ENCODE results near the gene CD93. TPM values are rescaled to one million over a fixed set of nuclear protein-coding genes. Genes with fewer than 3 reads are reported as not detected.

The CD93 gene
- polyA plus RNA-seq, 4 donors = 0.67 to 36.7 (median 8.9) TPM

GRCh38 chr20:23097636-23098580, 11.8 kb upstream of the CD93 start:
- WGBS, 3 donors = 83 to 88% (median 86%) methylated on average over 16 of the region's 16 CpGs
- H3K27ac ChIP-seq (ENCODE audit: low read depth in 1 of 3, low read length in 2 of 3) = no peak overlapping the region
- FAIRE-seq = no peak
- H3K4me1 ChIP-seq (ENCODE audit: control insufficient read depth in 3 of 3, insufficient read depth in 2 of 3, low read depth in 1 of 3, low read length in 2 of 3) = no peaks in the 10 kb centered on the region
- no peaks in the 10 kb centered on the region for H3K9me3 ChIP-seq (ENCODE audit: control insufficient read depth in 2 of 2, insufficient read depth in 1 of 2, low read depth in 1 of 2, low read length in 1 of 2)
- H3K27me3 ChIP-seq (ENCODE audit: control insufficient read depth in 3 of 3, insufficient read depth in 3 of 3, low read length in 3 of 3) = peaks cover 0 to 4% (median 0%) of the 10 kb centered on the region in 3 donors
- no peak for DNase-seq
- H3K4me3 ChIP-seq (ENCODE audit: low read depth in 1 of 3, low read length in 3 of 3) = no peak overlapping the region
- no peaks in the 10 kb centered on the region for H3K36me3 ChIP-seq (ENCODE audit: control insufficient read depth in 3 of 3, insufficient read depth in 2 of 3, low read depth in 1 of 3, low read length in 3 of 3)

GRCh38 chr20:23096986-23097520, 10.9 kb upstream of the CD93 start:
- no peak overlapping the region for H3K27ac ChIP-seq (ENCODE audit: low read depth in 1 of 3, low read length in 2 of 3)

GRCh38 chr20:23096097-23096496, 10.0 kb upstream of the CD93 start:
- no peaks in the 10 kb centered on the region for H3K9me3 ChIP-seq (ENCODE audit: control insufficient read depth in 2 of 2, insufficient read depth in 1 of 2, low read depth in 1 of 2, low read length in 1 of 2)
- WGBS, 3 donors = 87 to 91% (median 88%) methylated on average over 3 of the region's 3 CpGs
- no peak for DNase-seq

More at GRCh38 chr20:23096986-23097520, 10.9 kb upstream of the CD93 start:
- Histone ChIP-seq H3K9me3 (ENCODE audit: control insufficient read depth in 2 of 2, insufficient read depth in 1 of 2, low read depth in 1 of 2, low read length in 1 of 2) (no peaks in the 10 kb centered on the region), H3K36me3 (ENCODE audit: control insufficient read depth in 3 of 3, insufficient read depth in 2 of 3, low read depth in 1 of 3, low read length in 3 of 3) (no peaks in the 10 kb centered on the region), H3K4me3 (ENCODE audit: low read depth in 1 of 3, low read length in 3 of 3) (no peak overlapping the region), H3K4me1 (ENCODE audit: control insufficient read depth in 3 of 3, insufficient read depth in 2 of 3, low read depth in 1 of 3, low read length in 2 of 3) (no peaks in the 10 kb centered on the region), H3K27me3 (ENCODE audit: control insufficient read depth in 3 of 3, insufficient read depth in 3 of 3, low read length in 3 of 3) (peaks cover 0 to 4% (median 0%) of the 10 kb centered on the region in 3 donors)
- DNase-seq = no peak
- WGBS, 3 donors = 79 to 88% (median 81%) methylated on average over 11 of the region's 11 CpGs
- FAIRE-seq = no peak

GRCh38 chr20:23095499-23095898, 9.4 kb upstream of the CD93 start:
- DNase-seq = no peak
- 55 to 72% (median 63%) methylated on average over 3 of the region's 3 CpGs for WGBS, 3 donors
- no peak for FAIRE-seq

More at GRCh38 chr20:23096097-23096496, 10.0 kb upstream of the CD93 start:
- no peak for FAIRE-seq
- no peak overlapping the region for H3K4me3 ChIP-seq (ENCODE audit: low read depth in 1 of 3, low read length in 3 of 3)
- no peaks in the 10 kb centered on the region for H3K4me1 ChIP-seq (ENCODE audit: control insufficient read depth in 3 of 3, insufficient read depth in 2 of 3, low read depth in 1 of 3, low read length in 2 of 3)
- H3K27ac ChIP-seq (ENCODE audit: low read depth in 1 of 3, low read length in 2 of 3) = no peak overlapping the region
- peaks cover 0 to 4% (median 0%) of the 10 kb centered on the region in 3 donors for H3K27me3 ChIP-seq (ENCODE audit: control insufficient read depth in 3 of 3, insufficient read depth in 3 of 3, low read length in 3 of 3)
- no peaks in the 10 kb centered on the region for H3K36me3 ChIP-seq (ENCODE audit: control insufficient read depth in 3 of 3, insufficient read depth in 2 of 3, low read depth in 1 of 3, low read length in 3 of 3)

GRCh38 chr20:23094927-23095326, 8.8 kb upstream of the CD93 start:
- FAIRE-seq = no peak

More at GRCh38 chr20:23095499-23095898, 9.4 kb upstream of the CD93 start:
- Histone ChIP-seq H3K36me3 (ENCODE audit: control insufficient read depth in 3 of 3, insufficient read depth in 2 of 3, low read depth in 1 of 3, low read length in 3 of 3) (no peaks in the 10 kb centered on the region), H3K27ac (ENCODE audit: low read depth in 1 of 3, low read length in 2 of 3) (no peak overlapping the region), H3K4me3 (ENCODE audit: low read depth in 1 of 3, low read length in 3 of 3) (no peak overlapping the region), H3K9me3 (ENCODE audit: control insufficient read depth in 2 of 2, insufficient read depth in 1 of 2, low read depth in 1 of 2, low read length in 1 of 2) (no peaks in the 10 kb centered on the region), H3K4me1 (ENCODE audit: control insufficient read depth in 3 of 3, insufficient read depth in 2 of 3, low read depth in 1 of 3, low read length in 2 of 3) (no peaks in the 10 kb centered on the region), H3K27me3 (ENCODE audit: control insufficient read depth in 3 of 3, insufficient read depth in 3 of 3, low read length in 3 of 3) (peaks cover 0 to 4% (median 0%) of the 10 kb centered on the region in 3 donors)

GRCh38 chr20:23094213-23094896, 8.2 kb upstream of the CD93 start:
- H3K4me3 ChIP-seq (ENCODE audit: low read depth in 1 of 3, low read length in 3 of 3) = no peak overlapping the region
- H3K27me3 ChIP-seq (ENCODE audit: control insufficient read depth in 3 of 3, insufficient read depth in 3 of 3, low read length in 3 of 3) = peaks cover 0 to 4% (median 0%) of the 10 kb centered on the region in 3 donors
- H3K27ac ChIP-seq (ENCODE audit: low read depth in 1 of 3, low read length in 2 of 3) = no peak overlapping the region
- no peaks in the 10 kb centered on the region for H3K4me1 ChIP-seq (ENCODE audit: control insufficient read depth in 3 of 3, insufficient read depth in 2 of 3, low read depth in 1 of 3, low read length in 2 of 3)
- H3K9me3 ChIP-seq (ENCODE audit: control insufficient read depth in 2 of 2, insufficient read depth in 1 of 2, low read depth in 1 of 2, low read length in 1 of 2) = no peaks in the 10 kb centered on the region
- no peak for FAIRE-seq
- H3K36me3 ChIP-seq (ENCODE audit: control insufficient read depth in 3 of 3, insufficient read depth in 2 of 3, low read depth in 1 of 3, low read length in 3 of 3) = no peaks in the 10 kb centered on the region
- 77 to 82% (median 80%) methylated on average over 13 of the region's 13 CpGs for WGBS, 3 donors
- DNase-seq = no peak

More at GRCh38 chr20:23094927-23095326, 8.8 kb upstream of the CD93 start:
- Histone ChIP-seq H3K27me3 (ENCODE audit: control insufficient read depth in 3 of 3, insufficient read depth in 3 of 3, low read length in 3 of 3) (peaks cover 0 to 4% (median 0%) of the 10 kb centered on the region in 3 donors), H3K9me3 (ENCODE audit: control insufficient read depth in 2 of 2, insufficient read depth in 1 of 2, low read depth in 1 of 2, low read length in 1 of 2) (no peaks in the 10 kb centered on the region), H3K4me1 (ENCODE audit: control insufficient read depth in 3 of 3, insufficient read depth in 2 of 3, low read depth in 1 of 3, low read length in 2 of 3) (no peaks in the 10 kb centered on the region), H3K36me3 (ENCODE audit: control insufficient read depth in 3 of 3, insufficient read depth in 2 of 3, low read depth in 1 of 3, low read length in 3 of 3) (no peaks in the 10 kb centered on the region), H3K4me3 (ENCODE audit: low read depth in 1 of 3, low read length in 3 of 3) (no peak overlapping the region), H3K27ac (ENCODE audit: low read depth in 1 of 3, low read length in 2 of 3) (no peak overlapping the region)
- WGBS, 3 donors = 86 to 89% (median 88%) methylated on average over 8 of the region's 8 CpGs
- no peak for DNase-seq

GRCh38 chr20:23093613-23094012, 7.5 kb upstream of the CD93 start:
- Histone ChIP-seq H3K9me3 (ENCODE audit: control insufficient read depth in 2 of 2, insufficient read depth in 1 of 2, low read depth in 1 of 2, low read length in 1 of 2) (no peaks in the 10 kb centered on the region), H3K36me3 (ENCODE audit: control insufficient read depth in 3 of 3, insufficient read depth in 2 of 3, low read depth in 1 of 3, low read length in 3 of 3) (no peaks in the 10 kb centered on the region), H3K27ac (ENCODE audit: low read depth in 1 of 3, low read length in 2 of 3) (no peak overlapping the region), H3K4me3 (ENCODE audit: low read depth in 1 of 3, low read length in 3 of 3) (no peak overlapping the region), H3K27me3 (ENCODE audit: control insufficient read depth in 3 of 3, insufficient read depth in 3 of 3, low read length in 3 of 3) (peaks cover 0 to 4% (median 0%) of the 10 kb centered on the region in 3 donors), H3K4me1 (ENCODE audit: control insufficient read depth in 3 of 3, insufficient read depth in 2 of 3, low read depth in 1 of 3, low read length in 2 of 3) (no peaks in the 10 kb centered on the region)
- no peak for FAIRE-seq
- no peak for DNase-seq
- WGBS, 3 donors = 53 to 63% (median 58%) methylated on average over 3 of the region's 3 CpGs

- H3K9me3 ChIP-seq (ENCODE audit: control insufficient read depth in 2 of 2, insufficient read depth in 1 of 2, low read depth in 1 of 2, low read length in 1 of 2) = no peaks in the 10 kb centered on the region
- no peaks in the 10 kb centered on the region for H3K36me3 ChIP-seq (ENCODE audit: control insufficient read depth in 3 of 3, insufficient read depth in 2 of 3, low read depth in 1 of 3, low read length in 3 of 3)
- peaks cover 0 to 4% (median 0%) of the 10 kb centered on the region in 3 donors for H3K27me3 ChIP-seq (ENCODE audit: control insufficient read depth in 3 of 3, insufficient read depth in 3 of 3, low read length in 3 of 3)
- H3K27ac ChIP-seq (ENCODE audit: low read depth in 1 of 3, low read length in 2 of 3) = no peak overlapping the region
- no peak overlapping the region for H3K4me3 ChIP-seq (ENCODE audit: low read depth in 1 of 3, low read length in 3 of 3)
- 74 to 79% (median 77%) methylated on average over 7 of the region's 7 CpGs for WGBS, 3 donors
- DNase-seq (no peak), FAIRE-seq (no peak)
- no peaks in the 10 kb centered on the region for H3K4me1 ChIP-seq (ENCODE audit: control insufficient read depth in 3 of 3, insufficient read depth in 2 of 3, low read depth in 1 of 3, low read length in 2 of 3)
These were observed 6.9 kb upstream of the CD93 start for GRCh38 chr20:23092861-23093495.
